ENCODE measurements around the gene TMEM30B.

Gene TMEM30B

GRCh38 chr14:61227884-61228591 lies 53.1 kb downstream of the TMEM30B start:
- H3K4me3 ChIP-seq (ENCODE audit: low read length): no peak overlapping the region
- DNase-seq (ENCODE audit: low read depth): no peak
- no peak for TF ChIP-seq CTCF (conservative IDR thresholded peaks at IDR 0.05; ENCODE audit: low read depth, low read length)
